Mesenchymal stem cell (in vitro differentiated cells and primary cell): ENCODE data around the gene ATP13A3.
A peak's percentile ranks its signal among the peaks of the same experiment; 100 is the strongest.

Experiments
- DNase-seq: peaks from one replicate; pipeline ENCODE4 v3.0.0-alpha.2; 2013
- H2AFZ ChIP-seq: one replicate; pipeline ENCODE4 v1.6.1; 2013; ENCODE audit warnings: low read depth, mild to moderate bottlenecking, control low read depth, inconsistent platforms, low read length, moderate library complexity
- H2AK5ac ChIP-seq: 2 replicates; pipeline ENCODE4 v1.6.1; 2013; ENCODE audit warnings: low read length, moderate library complexity, mild to moderate bottlenecking, inconsistent platforms; ENCODE audit not compliant: severe bottlenecking
- H2BK120ac ChIP-seq: one replicate; pipeline ENCODE4 v1.6.1; 2013; ENCODE audit warnings: low read depth, mild to moderate bottlenecking, inconsistent platforms, low read length, moderate library complexity
- H2BK12ac ChIP-seq, 2 experiments: one replicate each; pipeline ENCODE4 v1.6.1; 2013; ENCODE audit warnings: inconsistent platforms in 2 of 2, low read length in 2 of 2, mild to moderate bottlenecking in 2 of 2, moderate library complexity in 2 of 2, control low read depth in 1 of 2
- H2BK15ac ChIP-seq: one replicate; pipeline ENCODE4 v1.6.1; 2013; ENCODE audit warnings: mild to moderate bottlenecking, low read depth, inconsistent platforms; ENCODE audit not compliant: poor library complexity, severe bottlenecking
- H2BK5ac ChIP-seq: 2 replicates; pipeline ENCODE4 v1.6.1; 2013; ENCODE audit warnings: low read depth, mild to moderate bottlenecking, low read length, control low read depth, inconsistent platforms; ENCODE audit not compliant: poor library complexity, severe bottlenecking
- H3K14ac ChIP-seq, 2 experiments: one replicate each; pipeline ENCODE4 v1.6.1; 2013; ENCODE audit warnings: inconsistent platforms in 2 of 2, low read length in 2 of 2, control low read depth in 1 of 2, mild to moderate bottlenecking in 1 of 2, moderate library complexity in 1 of 2
- H3K18ac ChIP-seq, 2 experiments: one replicate each; pipeline ENCODE4 v1.6.1; 2013; ENCODE audit warnings: inconsistent platforms in 2 of 2, low read length in 2 of 2, control low read depth in 1 of 2, low read depth in 1 of 2, mild to moderate bottlenecking in 1 of 2
- H3K23ac ChIP-seq, 2 experiments: one replicate each; pipeline ENCODE4 v1.6.1; 2013; ENCODE audit warnings: inconsistent platforms in 2 of 2, low read length in 2 of 2, mild to moderate bottlenecking in 2 of 2, moderate library complexity in 2 of 2, control low read depth in 1 of 2
- H3K27ac ChIP-seq: 2 replicates; pipeline ENCODE4 v1.5.1; 2013; ENCODE audit warnings: mild to moderate bottlenecking, moderate library complexity, low read length, control low read depth, inconsistent platforms; ENCODE audit not compliant: poor library complexity, severe bottlenecking
- H3K27me3 ChIP-seq, 2 experiments: 2 replicates each; pipeline versions ENCODE4 v1.6.1 to v1.7.0; 2013; ENCODE audit warnings: low read length in 2 of 2, mild to moderate bottlenecking in 2 of 2, moderate library complexity in 2 of 2, control low read depth in 1 of 2, inconsistent platforms in 1 of 2; ENCODE audit not compliant: control insufficient read depth in 1 of 2, insufficient read depth in 1 of 2
- H3K36me3 ChIP-seq, 2 experiments: 2 replicates each; pipeline versions ENCODE4 v1.6.1 to v1.7.0; 2013; ENCODE audit warnings: low read length in 2 of 2, control low read depth in 1 of 2, inconsistent platforms in 1 of 2, low read depth in 1 of 2, mild to moderate bottlenecking in 1 of 2; ENCODE audit not compliant: insufficient read depth in 2 of 2, control insufficient read depth in 1 of 2
- H3K4ac ChIP-seq, 2 experiments: one replicate each; pipeline ENCODE4 v1.6.1; 2013; ENCODE audit warnings: inconsistent platforms in 2 of 2, low read length in 2 of 2, mild to moderate bottlenecking in 2 of 2, moderate library complexity in 2 of 2, control low read depth in 1 of 2, low read depth in 1 of 2
- H3K4me1 ChIP-seq: 2 replicates; pipeline ENCODE4 v1.6.1; 2013; ENCODE audit warnings: low read depth, low read length, control low read depth; ENCODE audit not compliant: control insufficient read depth, insufficient read depth
- H3K4me2 ChIP-seq: 2 replicates; pipeline ENCODE4 v1.6.1; 2013; ENCODE audit warnings: low read length, mild to moderate bottlenecking, inconsistent platforms; ENCODE audit not compliant: poor library complexity, severe bottlenecking
- H3K4me3 ChIP-seq, 2 experiments: 2 replicates each; pipeline versions ENCODE4 v1.5.1 to v1.7.0; 2013; ENCODE audit warnings: low read length in 2 of 2, mild to moderate bottlenecking in 2 of 2, control low read depth in 1 of 2, low read depth in 1 of 2; ENCODE audit not compliant: insufficient read depth in 1 of 2
- H3K79me1 ChIP-seq: replicated peaks from 2 replicates; pipeline ENCODE4 v1.6.1; 2013; ENCODE audit warnings: mild to moderate bottlenecking, control low read depth, low read length, inconsistent platforms; ENCODE audit not compliant: poor library complexity, severe bottlenecking
- H3K9ac ChIP-seq: 2 replicates; pipeline ENCODE4 v1.7.0; 2013; ENCODE audit warnings: mild to moderate bottlenecking, low read length, moderate library complexity
- H3K9me3 ChIP-seq: 2 replicates; pipeline ENCODE4 v1.7.0; 2013; ENCODE audit warnings: mild to moderate bottlenecking, low read length; ENCODE audit not compliant: control insufficient read depth
- H4K8ac ChIP-seq: one replicate; pipeline ENCODE4 v1.6.1; 2013; ENCODE audit warnings: inconsistent platforms, mild to moderate bottlenecking, low read length, moderate library complexity
- H4K91ac ChIP-seq: one replicate; pipeline ENCODE4 v1.6.1; 2013; ENCODE audit warnings: mild to moderate bottlenecking, low read length, inconsistent platforms
- WGBS: methylation state at CpG from one replicate; pipeline ENCODE4 v1.1.7; 2013; ENCODE audit warnings: mixed read lengths; 5-methylcytosine and 5-hydroxymethylcytosine counted together

ATP13A3 gene

DNA sequence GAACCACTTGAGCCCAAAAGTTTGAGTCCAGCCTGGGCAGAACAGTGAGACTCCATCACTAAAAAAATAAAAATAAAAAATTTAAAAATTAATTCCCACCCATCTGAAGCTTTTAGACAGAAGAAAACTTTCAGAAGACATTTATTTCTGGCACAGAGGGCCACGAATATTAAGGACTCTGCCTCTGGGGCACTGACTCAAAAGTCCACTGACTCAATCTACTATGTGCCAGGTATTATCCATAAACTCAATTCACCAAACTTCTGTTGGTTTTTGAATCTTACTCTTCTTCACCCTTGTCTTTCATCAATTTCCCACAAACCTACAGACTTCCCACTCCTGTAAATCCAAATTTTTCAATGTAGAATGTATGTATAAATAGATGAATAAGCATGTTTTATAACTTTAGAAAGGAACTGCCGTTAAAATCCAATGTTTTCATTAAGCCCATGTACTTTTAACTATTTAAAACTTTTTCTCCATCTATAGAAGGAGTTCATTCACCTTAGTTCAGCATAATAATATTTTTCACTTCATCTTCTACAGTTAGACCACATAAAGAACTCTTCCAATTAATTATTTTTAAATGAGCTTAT lies 19.9 kb downstream of the ATP13A3 start:
- H2BK5ac ChIP-seq = no peak overlapping the region
- H3K9me3 ChIP-seq = no peaks in the 10 kb centered on the region
- H3K23ac ChIP-seq = no peak overlapping the region
- 92% methylated on average over 2 of the region's 2 CpGs for WGBS
- no peak overlapping the region for H2BK12ac ChIP-seq
- peak overlapping the region; percentile 27 for H3K9ac ChIP-seq
- no peak overlapping the region for H3K18ac ChIP-seq
- no peak overlapping the region for H2BK120ac ChIP-seq
- peaks cover 0 to 25% of the 10 kb centered on the region in 2 experiments for H3K36me3 ChIP-seq
- peaks cover 2% of the 10 kb centered on the region for H3K4me1 ChIP-seq
- H3K4me2 ChIP-seq = no peak overlapping the region
- DNase-seq = no peak
- no peak overlapping the region for H3K14ac ChIP-seq
- H3K79me1 ChIP-seq = peaks cover 14% of the 10 kb centered on the region
- no peak overlapping the region for H2BK15ac ChIP-seq
- no peak overlapping the region for H4K91ac ChIP-seq
- H2AK5ac ChIP-seq = no peak overlapping the region
- H4K8ac ChIP-seq = no peak overlapping the region
- H3K4ac ChIP-seq = no peak overlapping the region
- H3K27me3 ChIP-seq = no peaks in the 10 kb centered on the region
- no peak overlapping the region for H2AFZ ChIP-seq
- no peak overlapping the region for H3K4me3 ChIP-seq
- no peak overlapping the region for H3K27ac ChIP-seq

- Histone ChIP-seq H3K4me2 (no peak overlapping the region), H3K23ac (no peak overlapping the region), H3K14ac (no peak overlapping the region), H2AFZ (no peak overlapping the region), H3K27me3 (no peaks in the 10 kb centered on the region), H3K36me3 (peaks cover 0 to 29% of the 10 kb centered on the region in 2 experiments), H3K9me3 (no peaks in the 10 kb centered on the region), H2BK5ac (no peak overlapping the region), H3K4ac (no peak overlapping the region), H3K27ac (no peak overlapping the region), H2AK5ac (no peak overlapping the region), H3K9ac (no peak overlapping the region), H2BK15ac (no peak overlapping the region), H2BK120ac (no peak overlapping the region), H3K79me1 (peaks cover 11% of the 10 kb centered on the region), H3K4me3 (no peak overlapping the region), H4K91ac (no peak overlapping the region), H2BK12ac (no peak overlapping the region), H4K8ac (no peak overlapping the region), H3K4me1 (peaks cover 2% of the 10 kb centered on the region), H3K18ac (no peak overlapping the region)
- WGBS = 100% methylated on average over 2 of the region's 5 CpGs
- no peak for DNase-seq
These were observed 20.8 kb downstream of the ATP13A3 start for GRCh38 chr3:194465920-194466570.

DNA sequence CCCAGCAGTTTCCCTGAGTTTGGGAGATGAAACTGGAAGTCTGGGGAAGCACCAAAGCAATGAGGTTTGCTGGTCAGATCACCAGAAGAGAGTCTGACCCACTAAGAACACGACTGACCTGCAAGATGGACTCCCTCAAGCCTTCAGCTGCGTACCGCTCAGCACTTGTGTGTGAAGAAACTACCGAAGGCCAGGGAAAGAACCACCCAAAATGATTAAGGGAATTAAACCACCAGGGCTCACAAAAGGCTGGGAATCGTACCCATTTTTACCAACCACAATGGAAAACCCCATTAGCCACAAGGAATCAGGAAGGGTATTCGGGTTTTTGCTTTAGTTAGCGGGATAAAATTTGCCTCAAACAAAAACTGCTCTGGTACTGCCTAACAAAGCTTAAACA lies 21.6 kb downstream of the ATP13A3 start:
- Histone ChIP-seq H2BK5ac (no peak overlapping the region), H2AFZ (no peak overlapping the region), H3K4me2 (no peak overlapping the region), H2BK15ac (no peak overlapping the region), H3K27ac (no peak overlapping the region), H3K9me3 (no peaks in the 10 kb centered on the region), H3K23ac (no peak overlapping the region), H3K14ac (no peak overlapping the region), H3K36me3 (peaks cover 0 to 37% of the 10 kb centered on the region in 2 experiments), H2AK5ac (no peak overlapping the region), H4K91ac (no peak overlapping the region), H2BK120ac (no peak overlapping the region), H3K4me1 (peaks cover 2% of the 10 kb centered on the region), H3K18ac (no peak overlapping the region), H2BK12ac (no peak overlapping the region), H3K9ac (no peak overlapping the region), H3K79me1 (peaks cover 13% of the 10 kb centered on the region), H3K4ac (no peak overlapping the region), H3K27me3 (no peaks in the 10 kb centered on the region), H4K8ac (no peak overlapping the region), H3K4me3 (no peak overlapping the region)
- DNase-seq = no peak
- WGBS = 97% methylated on average over 7 of the region's 7 CpGs

- no peak overlapping the region for H3K4ac ChIP-seq
- 100% methylated on average over 1 of the region's 1 CpG for WGBS
- H3K27me3 ChIP-seq = no peaks in the 10 kb centered on the region
- no peak overlapping the region for H3K18ac ChIP-seq
- H2BK5ac ChIP-seq = no peak overlapping the region
- no peak overlapping the region for H3K4me2 ChIP-seq
- no peak overlapping the region for H2BK12ac ChIP-seq
- H3K4me1 ChIP-seq = peaks cover 2% of the 10 kb centered on the region
- H2BK15ac ChIP-seq = no peak overlapping the region
- no peak for DNase-seq
- H3K27ac ChIP-seq = no peak overlapping the region
- no peak overlapping the region for H4K91ac ChIP-seq
- peaks cover 13% of the 10 kb centered on the region for H3K79me1 ChIP-seq
- no peak overlapping the region for H3K23ac ChIP-seq
- H2AFZ ChIP-seq = no peak overlapping the region
- no peak overlapping the region for H3K4me3 ChIP-seq
- H4K8ac ChIP-seq = no peak overlapping the region
- no peak overlapping the region for H2AK5ac ChIP-seq
- peaks cover 0 to 43% of the 10 kb centered on the region in 2 experiments for H3K36me3 ChIP-seq
- H3K9me3 ChIP-seq = no peaks in the 10 kb centered on the region
- no peak overlapping the region for H3K14ac ChIP-seq
- H2BK120ac ChIP-seq = no peak overlapping the region
- no peak overlapping the region for H3K9ac ChIP-seq
These were observed 22.1 kb downstream of the ATP13A3 start for GRCh38 chr3:194464692-194465091.
